AG09309 (cell line): Measurements from ENCODE around the gene RIF1.
"Not testable (repeated sequence)": the region's sequence is repeated elsewhere in the genome, so short reads cannot be mapped to it uniquely, and the experiment has no call there.

Experiments
- DNase-seq: peaks from one replicate; pipeline ENCODE4 v3.0.0-alpha.2; 2010; ENCODE audit warnings: low read depth
- H3K4me3 ChIP-seq: 2 replicates; pipeline ENCODE4 v1.5.1; 2011; ENCODE audit warnings: mild to moderate bottlenecking, low read depth, low read length, moderate library complexity; ENCODE audit not compliant: control insufficient read depth
- TF ChIP-seq, protein P1 (sequence below): IDR thresholded peaks from 2 replicates; pipeline ENCODE4 v1.5.1; 2011; ENCODE audit warnings: mild to moderate bottlenecking, low read depth, low read length, inconsistent platforms; ENCODE audit not compliant: insufficient read depth, control insufficient read depth; ENCODE audit errors: missing control alignments

The RIF1 gene

DNA sequence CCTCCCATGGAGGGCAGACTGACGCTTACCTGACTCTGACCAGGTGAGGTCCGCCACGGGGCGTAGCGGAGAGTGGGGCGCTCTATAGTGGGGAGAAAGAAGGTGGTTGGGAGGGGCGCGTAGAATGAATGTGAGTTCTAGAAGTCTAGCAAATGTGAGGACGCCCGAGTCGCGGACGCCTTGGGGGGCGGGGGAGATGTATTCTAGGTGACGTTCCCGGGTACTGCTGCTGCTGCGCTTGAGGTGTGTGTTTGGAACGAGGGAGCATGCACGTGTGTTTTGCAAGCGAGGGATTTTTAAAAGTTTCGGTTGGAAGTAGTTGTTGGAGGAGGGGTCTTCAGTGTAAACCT is 758 bp downstream of the RIF1 start:
- DNase-seq: no peak
- TF ChIP-seq, protein P1, sequence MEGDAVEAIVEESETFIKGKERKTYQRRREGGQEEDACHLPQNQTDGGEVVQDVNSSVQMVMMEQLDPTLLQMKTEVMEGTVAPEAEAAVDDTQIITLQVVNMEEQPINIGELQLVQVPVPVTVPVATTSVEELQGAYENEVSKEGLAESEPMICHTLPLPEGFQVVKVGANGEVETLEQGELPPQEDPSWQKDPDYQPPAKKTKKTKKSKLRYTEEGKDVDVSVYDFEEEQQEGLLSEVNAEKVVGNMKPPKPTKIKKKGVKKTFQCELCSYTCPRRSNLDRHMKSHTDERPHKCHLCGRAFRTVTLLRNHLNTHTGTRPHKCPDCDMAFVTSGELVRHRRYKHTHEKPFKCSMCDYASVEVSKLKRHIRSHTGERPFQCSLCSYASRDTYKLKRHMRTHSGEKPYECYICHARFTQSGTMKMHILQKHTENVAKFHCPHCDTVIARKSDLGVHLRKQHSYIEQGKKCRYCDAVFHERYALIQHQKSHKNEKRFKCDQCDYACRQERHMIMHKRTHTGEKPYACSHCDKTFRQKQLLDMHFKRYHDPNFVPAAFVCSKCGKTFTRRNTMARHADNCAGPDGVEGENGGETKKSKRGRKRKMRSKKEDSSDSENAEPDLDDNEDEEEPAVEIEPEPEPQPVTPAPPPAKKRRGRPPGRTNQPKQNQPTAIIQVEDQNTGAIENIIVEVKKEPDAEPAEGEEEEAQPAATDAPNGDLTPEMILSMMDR: no peak
- H3K4me3 ChIP-seq: peak overlapping the region; percentile 93

DNA sequence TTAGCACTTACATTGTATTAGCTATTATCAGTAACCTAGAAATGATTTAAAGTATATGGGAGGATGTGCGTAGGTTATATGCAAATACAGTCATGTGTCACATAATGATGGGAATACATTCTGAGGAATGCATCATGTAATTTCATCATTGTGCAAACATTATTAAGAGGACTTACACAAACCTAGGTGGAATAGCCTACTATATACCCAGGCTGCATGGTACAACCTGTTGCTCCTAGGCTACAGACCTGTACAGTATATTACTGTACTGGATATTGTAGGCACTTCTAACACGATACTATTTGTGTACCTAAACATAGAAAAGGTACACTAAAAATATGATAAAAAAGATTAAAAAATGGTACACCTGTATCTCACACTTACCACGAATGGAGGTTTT is 7.9 kb downstream of the RIF1 start:
- TF ChIP-seq, protein P1: no peak
- H3K4me3 ChIP-seq: no peak overlapping the region
- DNase-seq: no peak

DNA sequence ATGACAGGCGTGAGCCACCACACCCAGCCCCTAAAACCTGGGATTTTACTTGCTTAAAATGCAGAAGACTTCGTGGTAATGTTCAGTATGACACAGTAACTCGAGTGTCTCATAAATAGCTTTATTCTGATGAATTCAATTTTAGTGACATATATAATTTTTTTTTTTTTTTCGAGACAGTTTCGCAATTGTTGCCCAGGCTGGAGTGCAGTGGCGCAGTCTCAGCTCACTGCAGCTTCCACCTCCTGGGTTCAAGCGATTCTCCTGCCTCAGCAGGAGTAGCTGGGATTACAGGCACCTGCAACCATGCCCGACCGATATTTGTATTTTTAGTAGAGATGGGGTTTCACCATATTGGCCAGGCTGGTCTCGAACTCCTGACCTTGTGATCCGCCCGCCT is 12.0 kb downstream of the RIF1 start:
- not testable (repeated sequence) for DNase-seq, H3K4me3 ChIP-seq

DNA sequence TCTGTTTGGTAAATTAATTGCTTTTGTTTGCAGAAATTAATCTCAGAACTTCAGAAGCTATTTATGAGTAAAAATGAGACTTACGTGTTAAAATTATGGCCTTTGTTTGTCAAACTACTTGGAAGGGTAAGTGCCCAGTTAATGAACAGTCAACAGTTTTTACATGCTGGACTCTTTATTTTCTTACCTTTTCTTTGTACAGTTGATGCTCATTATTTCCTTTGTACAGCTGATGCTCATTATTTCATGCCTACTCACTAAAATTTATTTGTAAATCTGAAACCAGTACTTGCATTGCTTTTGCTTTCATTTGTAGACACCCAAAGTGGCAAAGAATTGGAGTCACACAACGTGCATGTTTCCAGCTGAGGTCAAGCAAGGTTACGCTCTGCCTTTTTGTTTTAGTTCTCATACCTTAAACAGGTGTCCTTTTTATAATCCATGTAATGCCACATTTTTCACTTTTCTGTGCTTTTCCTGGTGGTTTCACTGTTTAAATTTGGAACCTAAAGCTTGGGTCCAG is 13.3 kb downstream of the RIF1 start:
- TF ChIP-seq, protein P1: no peak
- no peak for DNase-seq
- no peak overlapping the region for H3K4me3 ChIP-seq

DNA sequence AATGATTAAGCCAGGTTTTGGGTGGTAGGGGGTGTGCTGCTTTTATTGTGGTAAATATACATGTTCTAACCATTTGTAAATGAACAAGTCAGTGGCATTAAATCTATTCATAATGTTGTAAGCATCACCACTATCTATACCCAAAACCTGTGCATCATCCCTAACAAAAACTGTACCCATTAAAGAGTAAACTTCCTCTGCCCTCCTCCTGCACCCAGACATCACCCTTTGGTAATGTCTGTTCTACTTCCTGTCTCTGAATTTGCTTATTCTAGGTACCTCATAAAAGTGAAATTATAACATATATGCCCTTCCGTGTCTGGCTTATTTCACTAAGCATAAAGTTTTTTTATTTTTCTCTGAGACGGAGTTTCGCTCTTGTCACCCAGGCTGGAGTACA is 14.1 kb downstream of the RIF1 start:
- H3K4me3 ChIP-seq: no peak overlapping the region
- no peak for DNase-seq
- TF ChIP-seq, protein P1: no peak

DNA sequence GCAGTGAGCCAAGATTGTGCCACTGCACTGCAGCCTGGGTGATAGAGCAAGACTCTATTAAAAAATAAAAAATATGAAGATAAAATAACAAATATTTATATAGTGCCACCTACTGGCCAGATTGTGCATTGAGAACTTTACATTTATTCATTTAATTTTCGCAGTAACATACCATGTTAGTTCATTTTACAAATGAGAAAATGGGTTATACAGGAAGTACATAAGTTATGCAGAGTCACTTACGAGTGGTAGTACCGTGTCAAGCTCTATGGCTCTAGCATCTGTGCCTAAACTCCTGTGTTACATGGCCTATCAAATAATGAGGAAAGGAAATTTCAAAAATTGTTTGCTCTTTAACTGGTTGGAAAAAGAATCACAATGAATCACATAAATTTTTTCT is 27.9 kb downstream of the RIF1 start:
- TF ChIP-seq, protein P1: peak; percentile 20
- no peak overlapping the region for H3K4me3 ChIP-seq
- DNase-seq: no peak

DNA sequence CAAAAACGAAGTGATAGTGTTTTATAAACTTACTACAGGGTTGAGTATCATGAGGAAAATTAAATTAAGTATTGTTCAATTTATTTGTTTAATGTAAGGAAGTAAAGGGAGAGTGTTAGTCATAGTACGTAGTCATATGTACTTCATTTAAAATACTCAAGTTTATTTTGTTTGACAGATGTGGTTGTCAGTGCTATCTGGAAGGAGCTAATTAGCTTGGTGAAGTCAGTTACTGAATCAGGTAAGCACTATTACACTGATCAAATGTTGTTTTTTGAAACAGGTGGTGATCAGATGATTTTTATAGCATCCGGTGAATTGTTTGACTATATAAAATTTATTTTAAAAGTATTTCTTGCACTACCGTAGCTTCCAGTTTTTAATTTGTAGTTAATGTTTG is 28.8 kb downstream of the RIF1 start:
- H3K4me3 ChIP-seq: no peak overlapping the region
- DNase-seq: no peak
- TF ChIP-seq, protein P1: no peak

DNA sequence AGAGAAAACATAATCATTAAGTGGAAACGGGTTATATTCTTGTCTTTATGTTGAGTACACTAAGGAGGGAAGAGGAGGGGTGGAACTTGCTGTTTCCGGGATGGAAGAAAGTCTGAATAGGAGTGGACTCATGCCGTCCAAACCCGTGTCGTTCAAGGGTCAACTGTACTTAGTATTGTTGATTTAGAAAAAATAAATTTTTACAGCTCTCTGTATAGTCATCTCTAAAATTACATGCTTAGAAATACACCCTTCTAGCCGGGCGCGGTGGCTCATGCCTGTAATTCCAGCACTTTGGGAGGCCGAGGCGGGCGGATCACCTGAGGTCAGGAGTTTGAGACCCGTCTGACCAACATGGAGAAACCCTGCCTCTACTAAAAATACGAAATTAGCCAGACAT is 29.4 kb downstream of the RIF1 start:
- no peak overlapping the region for H3K4me3 ChIP-seq
- DNase-seq: no peak
- TF ChIP-seq, protein P1: no peak
